H9 (cell line): ENCODE measurements around the gene PLSCR4. TPM values are rescaled to one million over a fixed set of nuclear protein-coding genes. Genes with fewer than 3 reads are reported as not detected.

Source experiments
- DNase-seq: peaks from one replicate; pipeline ENCODE4 v3.0.0-alpha.2; 2017
- H2AFZ ChIP-seq: one replicate; pipeline ENCODE4 v1.6.1; 2013; ENCODE audit warnings: mild to moderate bottlenecking, low read length, control low read depth, moderate library complexity
- H2AK5ac ChIP-seq: 2 replicates; pipeline ENCODE4 v1.6.1; 2013; ENCODE audit warnings: low read length, control low read depth, mixed read lengths; ENCODE audit not compliant: insufficient read length
- H2BK120ac ChIP-seq: one replicate; pipeline ENCODE4 v1.6.1; 2013; ENCODE audit warnings: low read depth, mild to moderate bottlenecking, low read length, control low read depth, inconsistent platforms; ENCODE audit not compliant: poor library complexity, severe bottlenecking
- H2BK12ac ChIP-seq: 2 replicates; pipeline ENCODE4 v1.6.1; 2013; ENCODE audit warnings: low read length, control low read depth, mixed read lengths, low read depth; ENCODE audit not compliant: insufficient read length
- H2BK15ac ChIP-seq: 2 replicates; pipeline ENCODE4 v1.6.1; 2013; ENCODE audit warnings: low read depth, low read length, control low read depth
- H2BK20ac ChIP-seq: one replicate; pipeline ENCODE4 v1.6.1; 2013; ENCODE audit warnings: low read depth, mild to moderate bottlenecking, low read length, control low read depth, inconsistent platforms; ENCODE audit not compliant: poor library complexity, severe bottlenecking
- H2BK5ac ChIP-seq: 2 replicates; pipeline ENCODE4 v1.6.1; 2013; ENCODE audit warnings: low read length, control low read depth, mixed read lengths; ENCODE audit not compliant: insufficient read length
- H3K14ac ChIP-seq: 2 replicates; pipeline ENCODE4 v1.6.1; 2013; ENCODE audit warnings: low read length, control low read depth; ENCODE audit not compliant: insufficient read depth
- H3K18ac ChIP-seq: 2 replicates; pipeline ENCODE4 v1.6.1; 2013; ENCODE audit warnings: low read depth, mild to moderate bottlenecking, mixed read lengths, low read length, control low read depth; ENCODE audit not compliant: insufficient read length
- H3K23ac ChIP-seq: 2 replicates; pipeline ENCODE4 v1.6.1; 2013; ENCODE audit warnings: low read length, control low read depth, mixed read lengths, low read depth; ENCODE audit not compliant: insufficient read length
- H3K23me2 ChIP-seq: 2 replicates; pipeline ENCODE4 v1.6.1; 2013; ENCODE audit warnings: low read depth, mild to moderate bottlenecking, mixed read lengths, low read length, control low read depth; ENCODE audit not compliant: insufficient read length, poor library complexity, severe bottlenecking
- H3K27ac ChIP-seq: 2 replicates; pipeline ENCODE4 v1.5.1; 2013; ENCODE audit warnings: low read length, control low read depth, mixed read lengths, low read depth; ENCODE audit not compliant: insufficient read length
- H3K27me3 ChIP-seq: 2 replicates; pipeline ENCODE4 v1.6.1; 2013; ENCODE audit warnings: low read length, control low read depth, inconsistent platforms; ENCODE audit not compliant: insufficient read depth
- H3K4ac ChIP-seq: 2 replicates; pipeline ENCODE4 v1.6.1; 2013; ENCODE audit warnings: low read depth, mild to moderate bottlenecking, control low read depth, inconsistent platforms, low read length, moderate library complexity
- H3K4me1 ChIP-seq: 2 replicates; pipeline ENCODE4 v1.6.1; 2013; ENCODE audit warnings: low read length, control low read depth, inconsistent platforms; ENCODE audit not compliant: insufficient read depth
- H3K4me2 ChIP-seq: 2 replicates; pipeline ENCODE4 v1.6.1; 2013; ENCODE audit warnings: low read length, control low read depth, mixed read lengths; ENCODE audit not compliant: insufficient read length, insufficient read depth
- H3K56ac ChIP-seq: 2 replicates; pipeline ENCODE4 v1.6.1; 2013; ENCODE audit warnings: low read depth, mild to moderate bottlenecking, mixed read lengths, low read length, control low read depth; ENCODE audit not compliant: insufficient read length
- H3K79me1 ChIP-seq: 2 replicates; pipeline ENCODE4 v1.6.1; 2013; ENCODE audit warnings: low read depth, mild to moderate bottlenecking, moderate library complexity, low read length, control low read depth, inconsistent platforms; ENCODE audit not compliant: insufficient read depth, poor library complexity, severe bottlenecking
- H3K79me2 ChIP-seq: 2 replicates; pipeline ENCODE4 v1.6.1; 2013; ENCODE audit warnings: low read length, control low read depth, inconsistent platforms; ENCODE audit not compliant: insufficient read depth
- H3K9ac ChIP-seq: 2 replicates; pipeline ENCODE4 v1.6.1; 2013; ENCODE audit warnings: low read length, control low read depth, mixed read lengths; ENCODE audit not compliant: insufficient read length; ENCODE audit errors: extremely low read depth
- H3K9me3 ChIP-seq: one replicate; pipeline ENCODE4 v1.6.1; 2013; ENCODE audit warnings: low read depth, low read length, inconsistent platforms; ENCODE audit not compliant: control insufficient read depth
- H3T11ph ChIP-seq: one replicate; pipeline ENCODE4 v1.6.1; 2013; ENCODE audit warnings: mild to moderate bottlenecking, low read length, control low read depth, inconsistent platforms
- H4K20me1 ChIP-seq: one replicate; pipeline ENCODE4 v1.6.1; 2013; ENCODE audit not compliant: control insufficient read depth, insufficient read length, insufficient read depth
- H4K5ac ChIP-seq: 2 replicates; pipeline ENCODE4 v1.6.1; 2013; ENCODE audit warnings: low read depth, mild to moderate bottlenecking, mixed read lengths, low read length, control low read depth; ENCODE audit not compliant: insufficient read length
- H4K8ac ChIP-seq: replicated peaks from 2 replicates; pipeline ENCODE4 v1.6.1; 2013; ENCODE audit warnings: low read length, control low read depth, mixed read lengths, low read depth; ENCODE audit not compliant: insufficient read length
- H4K91ac ChIP-seq: 2 replicates; pipeline ENCODE4 v1.6.1; 2013; ENCODE audit warnings: low read depth, mild to moderate bottlenecking, moderate library complexity, mixed read lengths, low read length, control low read depth; ENCODE audit not compliant: insufficient read length
- H3K27ac Mint-ChIP-seq, 3 experiments: 2 replicates in 2 of 3; 3 replicates in 1 of 3; pipeline ENCODE4 v1.8.0; 2020 to 2021; ENCODE audit warnings: mixed read lengths in 3 of 3, mild to moderate bottlenecking in 1 of 3, moderate library complexity in 1 of 3
- H3K27me3 Mint-ChIP-seq: 2 replicates; pipeline ENCODE4 v1.8.0; 2021; ENCODE audit warnings: low read depth, mild to moderate bottlenecking, moderate library complexity, mixed read lengths
- H3K36me3 Mint-ChIP-seq, 3 experiments: 2 replicates in 2 of 3; 3 replicates in 1 of 3; pipeline ENCODE4 v1.8.0; 2020 to 2021; ENCODE audit warnings: low read depth in 3 of 3, mixed read lengths in 3 of 3; ENCODE audit not compliant: insufficient read depth in 1 of 3
- H3K4me1 Mint-ChIP-seq, 2 experiments: 2 replicates each; pipeline ENCODE4 v1.8.0; 2020; ENCODE audit warnings: mixed read lengths in 2 of 2
- H3K4me3 Mint-ChIP-seq, 2 experiments: 2 replicates in 1 of 2; 3 replicates in 1 of 2; pipeline ENCODE4 v1.8.0; 2020 to 2021; ENCODE audit warnings: mild to moderate bottlenecking in 2 of 2, mixed read lengths in 2 of 2, moderate library complexity in 1 of 2
- H3K9me3 Mint-ChIP-seq, 2 experiments: 2 replicates in 1 of 2; 3 replicates in 1 of 2; pipeline ENCODE4 v1.8.0; 2020; ENCODE audit warnings: mild to moderate bottlenecking in 2 of 2, mixed read lengths in 2 of 2, moderate library complexity in 1 of 2
- WGBS: extraction: QIAGEN DNeasy Blood & Tissue Kit; methylation state at CpG from one replicate; pipeline ENCODE4 v1.1.7; 2013; ENCODE audit warnings: missing lambda C conversion rate, low lambda C conversion rate, mixed read lengths; ENCODE audit not compliant: insufficient read length; ENCODE audit errors: extremely low coverage; 5-methylcytosine and 5-hydroxymethylcytosine counted together
- total RNA-seq: library from RNA; stranded (reverse); gene quantifications from 2 replicates; pipeline ENCODE4 v1.2.1, GENCODE V29; 2021
- TF ChIP-seq, protein P1 (sequence below): fragments of 200-600 bp; sonication (generic); conservative IDR thresholded peaks from 3 replicates; pipeline ENCODE4 v1.8.0; 2021; ENCODE audit warnings: antibody characterized with exemption, mild to moderate bottlenecking

PLSCR4 gene
- total RNA-seq, 1 experiment from 2014 or later, result 1.2 TPM

- H3K18ac ChIP-seq, result no peak overlapping the region
- no peak overlapping the region for H3K9ac ChIP-seq
- H4K8ac ChIP-seq, result no peak overlapping the region
- WGBS, result no CpG with 5 or more reads among the region's 2 CpGs
- H3K36me3 Mint-ChIP-seq, result no peaks in the 10 kb centered on the region; a peak in 1 of 7 replicates
- no peak overlapping the region for H2BK15ac ChIP-seq
- TF ChIP-seq, protein P1, sequence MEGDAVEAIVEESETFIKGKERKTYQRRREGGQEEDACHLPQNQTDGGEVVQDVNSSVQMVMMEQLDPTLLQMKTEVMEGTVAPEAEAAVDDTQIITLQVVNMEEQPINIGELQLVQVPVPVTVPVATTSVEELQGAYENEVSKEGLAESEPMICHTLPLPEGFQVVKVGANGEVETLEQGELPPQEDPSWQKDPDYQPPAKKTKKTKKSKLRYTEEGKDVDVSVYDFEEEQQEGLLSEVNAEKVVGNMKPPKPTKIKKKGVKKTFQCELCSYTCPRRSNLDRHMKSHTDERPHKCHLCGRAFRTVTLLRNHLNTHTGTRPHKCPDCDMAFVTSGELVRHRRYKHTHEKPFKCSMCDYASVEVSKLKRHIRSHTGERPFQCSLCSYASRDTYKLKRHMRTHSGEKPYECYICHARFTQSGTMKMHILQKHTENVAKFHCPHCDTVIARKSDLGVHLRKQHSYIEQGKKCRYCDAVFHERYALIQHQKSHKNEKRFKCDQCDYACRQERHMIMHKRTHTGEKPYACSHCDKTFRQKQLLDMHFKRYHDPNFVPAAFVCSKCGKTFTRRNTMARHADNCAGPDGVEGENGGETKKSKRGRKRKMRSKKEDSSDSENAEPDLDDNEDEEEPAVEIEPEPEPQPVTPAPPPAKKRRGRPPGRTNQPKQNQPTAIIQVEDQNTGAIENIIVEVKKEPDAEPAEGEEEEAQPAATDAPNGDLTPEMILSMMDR, result no peak
- no peak overlapping the region for H3K4me2 ChIP-seq
- H3K9me3 Mint-ChIP-seq, result no peaks in the 10 kb centered on the region
- H4K5ac ChIP-seq, result no peak overlapping the region
- H3K27me3 ChIP-seq, result no peaks in the 10 kb centered on the region
- no peak overlapping the region; a peak in 1 of 7 replicates for H3K27ac Mint-ChIP-seq
- no peak overlapping the region for H2AFZ ChIP-seq
- no peak overlapping the region for H2BK12ac ChIP-seq
- no peak overlapping the region for H3K56ac ChIP-seq
- H3K27me3 Mint-ChIP-seq, result peaks cover 10% of the 10 kb centered on the region
- H3K23ac ChIP-seq, result no peak overlapping the region
- H3K4ac ChIP-seq, result no peak overlapping the region
- H3K4me1 ChIP-seq, result peaks cover 2% of the 10 kb centered on the region
- H3K79me1 ChIP-seq, result no peaks in the 10 kb centered on the region
- no peak overlapping the region for H3T11ph ChIP-seq
- no peak overlapping the region for H2AK5ac ChIP-seq
- no peak overlapping the region for H3K27ac ChIP-seq
- DNase-seq, result no peak
- H2BK5ac ChIP-seq, result no peak overlapping the region
- H2BK20ac ChIP-seq, result no peak overlapping the region
- no peak overlapping the region for H3K4me3 Mint-ChIP-seq
- H3K79me2 ChIP-seq, result no peaks in the 10 kb centered on the region; the same call in 1 of the 2 replicates
- no peaks in the 10 kb centered on the region for H3K9me3 ChIP-seq
- no peak overlapping the region for H3K14ac ChIP-seq
- H3K4me1 Mint-ChIP-seq, result peaks cover 35 to 53% of the 10 kb centered on the region in 2 experiments
- no peak overlapping the region for H4K91ac ChIP-seq
- no peak overlapping the region for H2BK120ac ChIP-seq
- H4K20me1 ChIP-seq, result no peaks in the 10 kb centered on the region
- H3K23me2 ChIP-seq, result no peaks in the 10 kb centered on the region
Measured at GRCh38 chr3:146157325-146158060, 93.4 kb downstream of the PLSCR4 start.
